Ovary (tissue), 3 donors: ENCODE measurements around the gene RNF214.

Experiments used
- CTCF ChIP-seq, 3 donors: fragments of 450-650 bp in 2 of 3; fragments of 200-600 bp in 1 of 3; IDR thresholded peaks; one replicate each; pipeline versions ENCODE4 v1.5.1 to v1.8.0; 2016 to 2022; ENCODE audit warnings: antibody characterized with exemption in 3 of 3, mild to moderate bottlenecking in 1 of 3
- EP300 ChIP-seq: sonication (generic); formaldehyde crosslinking; IDR thresholded peaks from one replicate; pipeline ENCODE4 v1.6.1; 2017; ENCODE audit warnings: antibody characterized with exemption
- POLR2A ChIP-seq: fragments of 450-650 bp; IDR thresholded peaks from one replicate; pipeline ENCODE4 v1.6.1; 2017; ENCODE audit warnings: antibody characterized with exemption, mild to moderate bottlenecking, moderate library complexity
- donor health status: DM: no; HTN: no; CAD: no.

DNA sequence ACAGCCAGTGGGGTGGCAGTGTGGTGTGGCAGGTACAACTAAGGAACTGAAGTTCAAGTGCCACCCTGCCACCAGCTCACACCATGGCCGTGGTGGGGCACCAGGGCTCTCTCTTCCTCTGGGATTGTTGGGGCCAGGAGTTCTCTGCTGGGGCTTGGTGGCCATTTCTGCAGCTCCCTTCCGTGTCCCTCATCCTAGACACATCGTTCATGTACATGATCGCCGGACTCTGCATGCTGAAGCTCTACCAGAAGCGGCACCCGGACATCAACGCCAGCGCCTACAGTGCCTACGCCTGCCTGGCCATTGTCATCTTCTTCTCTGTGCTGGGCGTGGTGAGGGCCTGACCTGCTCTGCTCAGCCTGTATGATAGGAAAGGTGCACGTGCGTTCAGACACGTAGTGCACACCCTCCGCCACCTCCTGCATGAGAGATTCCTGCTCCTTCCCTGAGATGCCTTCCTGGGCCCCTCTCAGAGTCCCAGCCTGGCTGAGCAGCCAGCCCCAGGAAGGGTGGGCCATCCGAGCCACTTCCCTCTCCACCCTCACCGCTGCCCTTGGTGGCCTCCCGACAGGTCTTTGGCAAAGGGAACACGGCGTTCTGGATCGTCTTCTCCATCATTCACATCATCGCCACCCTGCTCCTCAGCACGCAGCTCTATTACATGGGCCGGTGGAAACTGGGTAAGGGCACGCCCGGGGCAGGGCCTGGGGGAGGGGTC, 40.6 kb upstream of the RNF214 start:
- TF ChIP-seq CTCF (IDR thresholded peaks at IDR 0.05) (no peak), EP300 (no peak), POLR2A (no peak)
